ENCODE results near the gene KCNQ1OT1.

GRCh38 chr11:2577031-2577990 is 122.5 kb downstream of the KCNQ1OT1 start:
- peak; percentile 5 for TF ChIP-seq CTCF (IDR thresholded peaks at IDR 0.05; ENCODE audit: poor library complexity)
- no peak for TF ChIP-seq EZH2 (IDR thresholded peaks at IDR 0.05; ENCODE audit: borderline replicate concordance)
- TF ChIP-seq EZH2phosphoT487 (IDR thresholded peaks at IDR 0.05; ENCODE audit: low read depth, severe bottlenecking, unreplicated experiment): no peak

All from hepatocyte (in vitro differentiated cells).